DOHH2 (cell line): ENCODE data around the gene ZBTB12.

Source experiments
- EZH2phosphoT487 ChIP-seq: fragments of 200-600 bp; sonication (generic); IDR thresholded peaks from 2 replicates; pipeline ENCODE4 v1.6.1; 2017; ENCODE audit warnings: borderline replicate concordance, mild to moderate bottlenecking, antibody characterized with exemption, low read length, moderate library complexity, mixed read lengths
- TF ChIP-seq, protein P1 (sequence below): fragments of 200-600 bp; sonication (generic); IDR thresholded peaks from one replicate; pipeline ENCODE4 v1.5.1; 2014; ENCODE audit warnings: antibody characterized with exemption, mild to moderate bottlenecking, low read depth, low read length; ENCODE audit not compliant: poor library complexity, severe bottlenecking

DNA sequence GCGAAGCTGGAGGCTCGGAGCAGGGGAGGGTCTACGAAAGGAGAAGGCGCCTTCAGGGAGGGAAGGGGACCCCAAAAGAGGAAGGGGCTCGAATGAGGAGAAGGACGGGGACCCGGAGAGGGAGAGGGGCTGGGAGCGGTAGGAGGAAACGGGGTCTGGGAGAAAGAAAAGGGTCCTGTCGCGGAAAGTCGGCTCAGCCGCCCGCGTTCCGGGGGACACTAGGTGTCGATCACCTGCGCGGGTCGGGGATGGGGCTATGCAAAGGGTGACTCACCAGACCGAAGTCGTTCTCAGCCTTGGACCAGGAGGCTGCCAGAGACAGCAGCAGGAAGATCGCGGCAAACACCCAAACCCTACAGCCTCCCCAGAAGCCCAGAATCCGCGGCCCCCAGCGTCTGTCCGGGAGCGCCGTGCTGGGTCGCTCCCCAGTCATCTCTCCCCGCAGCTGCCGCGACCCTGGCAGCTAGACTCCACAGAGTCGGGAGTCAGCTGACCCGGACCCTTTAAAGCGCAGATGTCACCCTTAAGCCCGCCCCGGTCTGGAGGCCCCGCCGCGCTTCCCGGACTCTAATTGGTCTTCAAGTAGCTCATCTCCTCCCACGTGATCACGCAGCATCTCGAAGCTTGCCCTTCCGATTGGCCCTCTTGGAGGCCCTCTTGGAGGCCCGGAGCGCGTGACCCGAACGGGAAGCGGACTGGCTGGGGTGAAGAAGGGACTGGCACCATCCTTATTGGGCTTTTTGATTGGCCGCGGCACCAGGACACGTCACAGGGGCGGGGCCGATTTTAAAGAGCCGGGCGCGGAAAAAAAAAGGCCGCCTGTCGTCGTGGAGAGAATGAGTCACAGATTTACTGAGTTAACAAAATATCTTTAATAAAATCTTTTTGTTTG, 39.3 kb downstream of the ZBTB12 start, which contains the start of gene NEU1:
- TF ChIP-seq, protein P1, sequence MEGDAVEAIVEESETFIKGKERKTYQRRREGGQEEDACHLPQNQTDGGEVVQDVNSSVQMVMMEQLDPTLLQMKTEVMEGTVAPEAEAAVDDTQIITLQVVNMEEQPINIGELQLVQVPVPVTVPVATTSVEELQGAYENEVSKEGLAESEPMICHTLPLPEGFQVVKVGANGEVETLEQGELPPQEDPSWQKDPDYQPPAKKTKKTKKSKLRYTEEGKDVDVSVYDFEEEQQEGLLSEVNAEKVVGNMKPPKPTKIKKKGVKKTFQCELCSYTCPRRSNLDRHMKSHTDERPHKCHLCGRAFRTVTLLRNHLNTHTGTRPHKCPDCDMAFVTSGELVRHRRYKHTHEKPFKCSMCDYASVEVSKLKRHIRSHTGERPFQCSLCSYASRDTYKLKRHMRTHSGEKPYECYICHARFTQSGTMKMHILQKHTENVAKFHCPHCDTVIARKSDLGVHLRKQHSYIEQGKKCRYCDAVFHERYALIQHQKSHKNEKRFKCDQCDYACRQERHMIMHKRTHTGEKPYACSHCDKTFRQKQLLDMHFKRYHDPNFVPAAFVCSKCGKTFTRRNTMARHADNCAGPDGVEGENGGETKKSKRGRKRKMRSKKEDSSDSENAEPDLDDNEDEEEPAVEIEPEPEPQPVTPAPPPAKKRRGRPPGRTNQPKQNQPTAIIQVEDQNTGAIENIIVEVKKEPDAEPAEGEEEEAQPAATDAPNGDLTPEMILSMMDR, result no peak
- no peak for TF ChIP-seq EZH2phosphoT487
